Activated CD4-positive, alpha-beta T cell treated with anti-CD3 and anti-CD28 coated beads, Interleukin-2, amount 50 U/mL, for 24 hours (primary cell): ENCODE results near the gene MITF.

Source experiments
- DNase-seq, 2 donors: peaks; one replicate each; pipeline ENCODE4 v3.0.0-alpha.2; 2020; ENCODE audit warnings: low read depth in 1 of 2, low spot score in 1 of 2

The MITF gene

DNA sequence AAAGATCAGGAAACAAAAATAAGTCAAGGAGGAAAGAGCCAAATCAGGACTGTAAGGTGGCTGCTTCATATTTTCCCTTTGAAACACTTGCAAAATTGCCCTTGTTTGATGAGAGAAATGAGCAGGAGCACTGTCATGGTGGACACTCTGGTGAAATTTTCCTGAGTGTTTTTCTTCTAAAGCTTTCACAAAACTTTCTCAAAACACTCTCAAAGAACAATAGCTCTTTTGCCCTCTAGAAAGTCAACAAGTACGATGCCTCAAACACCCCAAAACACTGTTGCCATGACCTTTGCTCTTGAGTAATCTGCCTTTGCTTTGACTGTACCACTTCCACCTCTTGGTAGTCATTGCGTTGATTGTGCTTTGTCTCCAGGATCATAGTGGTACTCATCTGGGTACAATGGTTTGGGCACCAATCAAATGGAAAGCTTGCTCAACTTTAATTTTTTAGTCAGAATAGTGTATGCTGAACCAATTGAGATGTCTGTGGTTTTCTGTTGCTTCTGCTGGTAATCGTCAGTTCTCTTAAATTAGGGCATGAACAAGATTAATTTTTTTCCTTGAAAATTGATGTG lies 13.2 kb upstream of the MITF start:
- no peak for DNase-seq

DNA sequence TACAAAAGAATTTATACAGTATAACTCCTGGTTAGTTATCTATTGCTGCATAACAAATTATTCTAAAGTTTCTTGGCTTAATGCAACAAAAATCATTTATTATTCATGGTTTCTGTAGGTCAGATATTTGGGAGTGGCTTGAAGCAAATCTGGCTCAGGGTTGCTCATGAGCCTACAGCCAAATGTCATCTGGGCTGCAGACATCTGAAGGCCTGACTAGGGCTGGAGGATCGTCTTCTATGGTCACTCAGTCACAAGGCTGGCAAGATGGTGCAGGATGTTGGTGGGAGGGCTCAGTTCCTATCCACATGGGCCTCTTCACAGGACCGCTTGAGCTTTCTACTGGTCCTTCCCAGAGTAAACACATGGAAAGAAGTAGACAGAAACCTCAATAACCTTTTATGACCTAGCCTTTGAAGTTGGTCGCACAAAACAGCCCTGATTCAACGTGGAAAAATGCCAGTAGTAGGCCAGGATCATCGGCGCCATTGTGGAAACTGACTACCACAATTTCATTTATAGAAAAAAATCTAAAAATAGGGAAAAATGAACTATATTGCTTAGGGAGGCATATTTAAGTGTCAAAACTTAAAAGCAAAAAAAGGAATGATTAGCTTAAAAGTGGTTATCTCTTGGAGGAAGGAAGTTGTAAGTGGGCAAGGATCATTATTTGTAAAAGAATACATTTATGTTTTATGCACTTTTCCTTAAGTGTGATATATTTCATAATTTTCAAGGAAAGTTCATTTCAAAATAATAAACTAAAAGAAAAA lies 9.9 kb upstream of the MITF start:
- DNase-seq = no peak

DNA sequence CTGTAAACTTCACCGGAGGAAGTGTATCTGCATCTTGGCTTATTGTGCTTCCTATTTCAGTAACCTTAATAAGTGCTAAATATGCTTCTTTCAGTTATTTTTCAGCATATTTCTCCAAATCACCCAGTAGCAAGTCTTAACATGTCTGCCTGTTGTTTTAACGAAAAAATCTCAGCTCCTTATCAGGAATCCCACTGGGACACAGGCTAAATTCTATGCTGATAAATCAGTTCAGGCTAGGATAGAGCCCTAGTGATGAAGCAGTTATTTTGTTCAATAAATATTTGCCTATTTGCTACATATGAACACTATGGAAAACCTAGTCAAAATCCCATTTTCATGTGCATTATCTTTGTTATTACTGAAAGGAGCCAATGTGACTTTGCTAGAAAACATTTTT lies 8.2 kb upstream of the MITF start:
- no peak for DNase-seq

DNA sequence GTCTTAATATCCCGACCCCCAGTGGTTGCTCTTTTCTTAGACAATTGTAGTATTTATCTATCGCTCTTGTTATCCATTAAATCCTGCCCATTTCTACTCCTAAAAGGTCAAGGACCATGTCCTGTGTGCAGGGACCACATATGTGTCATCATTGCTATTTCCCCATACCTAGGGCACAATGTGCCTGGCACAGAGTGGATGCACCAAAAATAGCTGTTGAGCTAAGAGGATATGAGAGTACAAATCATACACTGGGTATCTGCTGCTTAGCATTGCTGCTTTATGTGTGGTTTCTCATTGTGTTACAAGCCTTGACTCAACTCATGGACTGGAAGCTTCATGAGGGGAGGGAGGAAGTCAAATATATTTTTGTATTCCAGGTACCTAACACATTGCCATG lies 3.4 kb upstream of the MITF start:
- no peak for DNase-seq

DNA sequence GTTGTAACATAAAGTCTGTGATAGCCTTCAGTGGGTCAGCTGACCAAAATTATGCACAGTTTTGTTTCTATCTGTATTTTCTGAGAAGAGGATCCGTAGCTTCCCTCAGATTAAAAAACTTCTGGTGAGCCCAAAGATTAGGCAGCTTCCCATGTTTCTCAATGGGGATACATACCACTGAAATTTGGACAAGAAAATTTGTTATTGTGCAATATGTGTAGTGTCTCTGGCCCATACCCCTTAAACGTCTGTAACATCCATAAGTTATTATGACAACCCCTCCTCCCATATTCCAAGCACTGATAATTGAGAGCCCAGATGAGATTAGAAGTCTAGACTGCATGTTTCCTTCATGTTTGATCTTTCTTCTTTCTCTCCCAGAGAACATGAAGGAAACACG lies 1.9 kb upstream of the MITF start:
- no peak for DNase-seq

DNA sequence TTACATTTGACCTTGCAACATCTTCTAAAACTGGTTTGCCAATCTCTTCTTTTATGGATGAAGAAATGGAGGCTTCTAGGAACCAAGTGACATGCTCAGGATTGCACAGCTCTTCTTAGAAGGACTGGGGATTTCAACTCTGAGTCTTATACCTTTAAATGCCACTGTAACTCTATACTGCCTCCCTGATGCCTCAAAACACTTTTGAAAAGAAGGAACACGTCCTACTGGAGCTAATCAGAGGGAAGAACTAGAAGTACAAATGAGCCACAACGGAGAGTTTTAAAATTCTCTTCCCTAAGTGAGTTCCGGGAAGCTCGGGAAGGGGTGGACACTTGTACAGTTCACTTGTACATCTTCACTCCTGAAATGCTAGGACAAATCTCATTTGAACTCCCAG lies 949 bp upstream of the MITF start:
- DNase-seq = no peak

DNA sequence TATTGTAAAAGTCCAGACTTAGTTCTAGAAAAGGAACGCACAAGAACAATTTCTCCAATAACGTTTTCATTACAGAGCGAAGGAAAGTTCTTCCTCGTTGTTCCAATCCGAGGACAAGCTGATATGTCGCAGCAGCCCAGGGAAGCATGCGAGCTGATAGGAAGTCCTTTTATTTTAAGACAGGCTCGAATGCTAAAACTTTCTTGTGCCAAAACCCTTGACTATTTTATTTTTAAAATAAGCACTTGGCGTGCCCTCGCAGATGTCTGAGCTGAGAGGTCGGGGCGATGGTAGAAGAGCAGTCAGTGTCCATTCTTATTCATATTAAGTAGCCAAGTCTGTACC lies 433 bp upstream of the MITF start:
- DNase-seq = no peak

DNA sequence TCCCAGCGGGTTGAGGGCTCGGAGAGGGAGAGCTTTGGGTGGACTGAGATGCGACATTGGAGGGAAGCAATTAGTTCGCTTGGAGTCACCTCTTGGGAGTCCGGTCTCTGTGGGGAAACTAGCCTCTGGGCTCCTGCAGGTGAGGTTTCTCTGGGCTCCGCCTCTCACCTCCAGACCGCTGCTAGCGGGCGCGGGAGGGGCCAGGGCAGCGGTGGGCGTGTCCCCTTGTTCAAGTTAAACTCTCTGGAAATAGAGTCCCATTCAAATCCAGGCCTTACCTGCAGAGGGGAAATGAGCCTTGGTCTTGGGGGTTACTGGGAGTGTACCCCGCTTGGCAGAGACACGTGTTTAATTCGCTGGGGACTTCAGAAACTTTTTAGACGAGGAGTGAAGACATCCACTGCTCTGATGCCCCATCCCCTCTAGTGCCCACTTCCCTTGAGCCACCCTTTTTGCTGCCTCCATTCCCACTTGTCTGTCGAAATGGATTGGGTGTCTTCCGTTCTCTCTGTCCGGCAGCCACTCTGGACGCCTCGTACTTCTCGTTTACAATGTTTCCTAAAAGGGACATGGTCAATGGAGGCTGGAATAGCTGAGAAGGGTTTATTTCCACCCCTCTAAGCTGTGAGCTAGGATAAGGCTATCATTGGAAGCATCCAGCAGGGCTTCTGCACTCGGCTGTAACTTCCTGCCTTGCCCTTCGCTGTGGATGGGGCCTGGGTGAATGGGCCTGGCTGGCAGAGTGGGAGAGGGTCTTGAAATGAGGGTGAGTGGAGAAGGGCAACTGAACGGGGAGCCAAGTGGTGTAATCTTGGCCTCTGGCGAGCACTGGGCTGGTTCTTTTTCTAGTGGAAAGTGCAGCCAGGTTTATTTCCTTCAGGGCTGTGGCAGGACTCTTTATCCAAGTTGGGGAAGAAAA lies 1.1 kb downstream of the MITF start:
- no peak for DNase-seq

DNA sequence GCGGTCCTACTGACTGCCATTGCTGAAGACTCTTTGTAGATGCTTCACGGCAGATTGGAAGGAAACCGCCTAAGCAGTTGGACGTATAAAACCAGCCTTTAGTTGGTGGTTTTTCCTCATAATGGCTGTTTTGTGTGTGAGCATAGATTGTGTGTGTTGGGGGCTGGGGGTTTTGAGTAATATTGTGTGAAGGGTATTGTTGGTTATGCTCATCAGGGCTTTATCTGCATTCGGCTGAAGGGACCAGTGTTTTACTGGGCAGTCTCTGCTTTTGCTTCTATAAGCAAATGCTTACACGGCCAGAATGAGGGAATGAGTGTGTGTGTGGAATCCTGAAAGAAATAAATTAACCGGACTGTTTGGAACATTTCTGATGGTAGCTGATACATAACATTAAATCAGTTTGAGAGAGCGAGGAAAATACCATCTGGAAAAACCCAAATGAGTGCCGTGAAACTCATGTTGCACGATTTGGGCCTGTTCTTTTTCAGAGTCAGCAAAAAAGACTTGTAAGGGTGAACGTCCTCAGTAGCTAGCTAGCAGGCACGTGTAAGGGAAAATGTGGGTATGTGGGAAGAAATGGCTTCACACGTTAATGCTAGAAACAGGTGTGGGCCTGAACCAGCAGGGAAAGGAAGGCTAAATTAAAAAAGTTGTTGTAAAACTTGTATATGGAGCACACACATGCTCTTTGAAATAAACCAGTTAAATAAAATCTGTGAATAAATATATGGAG lies 1.9 kb downstream of the MITF start:
- no peak for DNase-seq

DNA sequence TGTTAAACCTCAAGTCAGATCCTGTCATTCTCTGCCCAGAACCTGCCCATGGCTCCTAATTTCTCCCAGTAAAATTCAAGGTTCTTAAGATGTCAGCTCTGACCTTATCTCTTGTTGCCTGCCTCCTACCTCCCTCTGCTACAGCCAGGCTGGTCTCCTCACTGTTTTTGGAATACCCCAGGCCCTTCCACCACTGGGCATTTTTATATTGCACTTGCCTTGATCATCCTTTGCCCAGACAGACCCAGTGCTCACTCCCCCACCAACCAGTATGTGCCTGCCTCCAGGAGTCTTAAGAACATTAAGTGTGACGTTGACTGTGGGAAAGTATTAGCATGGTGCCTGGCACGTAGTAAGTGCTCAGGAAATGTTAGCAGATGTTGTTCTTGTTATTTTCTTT lies 3.1 kb downstream of the MITF start:
- DNase-seq = no peak

DNA sequence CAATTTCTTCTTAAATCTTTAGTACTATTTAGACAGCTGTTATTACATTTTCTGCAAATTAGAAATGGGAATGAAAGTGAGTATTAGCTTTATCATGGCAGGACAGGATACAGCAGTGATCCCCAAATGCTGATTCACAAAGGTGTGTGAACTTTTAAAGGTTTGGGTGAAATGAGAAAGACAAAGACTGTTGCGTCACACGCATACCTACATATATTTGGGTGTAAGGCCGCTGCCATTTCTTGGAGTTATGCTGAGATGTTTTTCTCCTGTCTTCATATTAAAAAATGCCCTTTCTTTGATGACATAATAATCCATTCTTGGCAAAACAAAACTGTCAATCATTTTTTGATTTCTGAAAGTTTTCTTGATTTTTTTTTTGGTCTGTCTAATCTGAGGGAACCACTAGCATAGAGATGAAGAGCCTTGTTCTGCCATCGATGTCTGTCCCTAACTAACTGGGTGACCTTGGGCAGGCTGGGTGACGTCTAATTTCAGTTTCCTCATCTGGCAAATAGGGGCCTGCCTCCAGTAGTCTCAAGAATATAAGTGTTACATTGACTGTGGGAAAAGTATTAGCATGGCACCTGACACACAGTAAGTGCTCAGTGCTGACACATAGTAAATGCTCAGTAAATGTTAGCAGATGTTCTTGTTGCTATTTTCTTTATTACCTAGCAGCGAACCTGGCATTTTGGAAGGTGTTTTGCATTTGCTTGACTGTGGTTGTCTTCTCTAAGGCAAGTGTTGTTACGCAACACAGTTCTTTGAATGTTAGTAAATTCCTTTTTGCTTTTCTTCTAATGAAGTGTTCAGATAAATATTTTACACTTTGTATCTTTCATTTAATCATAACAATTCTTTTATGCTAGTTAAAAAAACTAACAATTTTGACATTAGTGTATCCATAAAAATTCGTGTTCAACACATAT lies 5.0 kb downstream of the MITF start:
- no peak for DNase-seq

DNA sequence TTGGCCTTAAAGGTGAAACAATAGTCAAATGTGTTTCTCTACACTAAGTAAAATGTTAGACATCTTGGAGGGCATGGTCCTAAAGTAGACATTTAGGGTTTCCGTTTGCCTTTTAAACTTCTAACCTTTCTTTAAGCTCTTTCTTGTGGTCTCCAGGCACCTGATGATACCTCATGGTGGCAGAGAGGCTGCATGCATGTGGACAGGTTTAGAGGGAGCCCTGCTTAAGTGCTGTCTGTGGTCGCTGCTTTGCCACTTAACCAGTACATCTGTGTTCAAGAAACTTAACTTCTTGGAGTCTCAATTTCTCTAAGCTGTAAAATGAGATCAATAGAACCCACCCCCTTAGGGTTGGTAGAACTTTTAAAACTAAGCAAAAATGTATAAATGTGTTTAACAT lies 6.2 kb downstream of the MITF start:
- DNase-seq = no peak

DNA sequence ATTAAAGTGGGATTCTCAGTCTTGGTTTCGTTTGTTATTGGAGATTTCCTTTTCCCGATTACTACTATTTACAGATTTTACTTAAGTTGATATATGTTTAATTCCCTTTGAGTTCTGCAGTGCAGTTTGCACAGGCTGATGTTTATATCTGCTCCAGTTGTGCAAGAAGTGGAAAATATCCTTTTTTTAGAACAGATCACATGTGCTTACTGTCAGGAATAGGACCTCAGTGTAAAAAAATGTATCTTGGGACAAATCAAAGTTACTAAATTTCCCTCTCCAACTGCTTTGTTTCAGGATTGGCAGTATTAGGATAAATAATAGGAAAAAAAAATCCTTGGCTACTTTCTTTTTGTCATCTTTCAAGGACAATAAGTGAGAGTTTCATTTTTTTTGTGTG lies 6.9 kb downstream of the MITF start:
- DNase-seq = no peak

DNA sequence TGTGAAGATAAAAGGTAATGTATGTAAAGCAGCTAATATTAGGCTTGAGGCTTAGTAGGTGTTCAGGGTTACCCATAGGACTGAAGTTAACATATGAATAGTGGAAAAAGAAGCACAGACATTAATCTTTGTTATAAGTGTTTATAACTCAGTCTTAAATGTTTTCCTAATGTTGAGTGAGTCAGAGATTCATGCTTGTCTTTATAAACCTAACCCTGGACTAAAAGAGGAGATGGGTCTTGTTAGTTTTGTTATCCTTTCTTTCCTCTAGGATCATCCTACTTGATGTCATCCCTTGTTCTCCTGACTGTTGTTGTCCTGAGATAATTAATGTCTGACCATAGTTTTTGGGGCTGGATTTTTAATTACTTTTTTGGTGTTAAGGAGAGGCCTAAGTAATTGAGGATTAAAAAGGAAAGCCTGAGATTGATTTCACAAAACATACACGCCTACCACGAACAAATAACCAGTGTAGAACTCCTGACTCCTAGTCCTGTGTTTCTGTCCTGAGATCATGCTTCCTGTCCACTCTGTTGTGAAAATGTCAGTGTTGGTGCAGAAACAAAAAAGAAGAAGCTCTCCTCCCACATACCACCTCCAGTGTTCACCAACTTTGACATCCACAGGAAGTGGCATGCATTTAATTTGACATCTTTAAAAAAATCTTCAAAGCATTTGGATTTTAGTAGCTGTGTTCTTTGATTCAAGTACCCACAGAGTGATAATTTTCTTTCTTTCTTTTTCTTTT lies 8.4 kb downstream of the MITF start:
- DNase-seq = no peak

DNA sequence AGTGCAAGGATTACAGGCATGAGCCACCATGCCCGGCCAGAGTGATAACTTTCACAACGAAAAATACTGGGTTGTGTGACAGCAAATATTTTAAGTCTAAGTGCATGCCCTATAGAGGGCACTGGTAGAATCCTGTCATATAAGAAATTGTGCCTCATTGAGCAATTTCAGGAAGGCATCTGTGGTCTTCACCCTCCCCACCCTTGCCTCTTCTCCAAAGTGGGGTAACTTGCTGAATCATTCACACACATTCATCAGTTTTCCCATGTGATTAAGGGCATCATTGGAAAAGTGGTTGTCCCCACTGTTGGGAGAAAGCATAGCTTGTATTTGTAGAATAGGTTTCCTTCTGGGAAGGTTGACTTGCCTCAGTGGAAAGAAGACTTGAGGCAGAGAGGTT lies 9.2 kb downstream of the MITF start:
- no peak for DNase-seq

DNA sequence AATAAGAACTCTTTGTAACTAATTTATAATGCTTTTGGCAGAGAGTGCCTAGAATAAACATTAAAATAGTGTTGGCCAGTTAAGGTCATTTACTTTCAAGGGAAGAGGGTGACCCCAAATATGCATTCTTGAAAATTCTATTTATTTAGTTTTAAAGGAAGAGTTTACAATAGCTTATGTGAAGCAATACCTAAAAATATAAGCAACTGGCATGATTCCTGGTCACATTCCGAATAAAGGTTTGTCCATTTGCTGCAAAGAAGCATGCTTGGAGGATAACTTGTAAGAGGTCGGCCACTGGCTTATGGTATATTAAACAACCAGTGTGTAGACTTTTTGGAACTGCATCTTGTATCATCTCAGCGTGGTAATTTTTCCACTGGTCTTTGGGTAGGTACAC lies 10.2 kb downstream of the MITF start:
- no peak for DNase-seq

DNA sequence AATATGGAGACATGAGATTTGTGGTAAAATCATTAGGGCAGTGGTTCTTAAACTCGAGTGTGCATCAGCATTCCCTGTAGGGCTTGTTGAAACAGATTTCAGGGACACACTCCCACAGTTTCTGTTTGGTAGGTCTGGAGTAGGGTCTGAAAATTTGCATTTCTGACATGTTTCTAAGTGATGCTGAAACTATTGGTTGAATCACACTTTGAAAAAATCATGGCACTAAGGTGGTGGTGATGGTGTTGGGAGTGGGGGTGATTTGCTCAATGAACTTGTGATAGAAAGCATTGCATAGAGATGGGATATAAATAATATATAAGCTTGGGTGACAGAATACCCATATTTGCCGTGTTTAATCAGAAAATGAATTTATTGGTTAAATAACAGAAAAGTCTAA lies 11.3 kb downstream of the MITF start:
- DNase-seq = no peak

DNA sequence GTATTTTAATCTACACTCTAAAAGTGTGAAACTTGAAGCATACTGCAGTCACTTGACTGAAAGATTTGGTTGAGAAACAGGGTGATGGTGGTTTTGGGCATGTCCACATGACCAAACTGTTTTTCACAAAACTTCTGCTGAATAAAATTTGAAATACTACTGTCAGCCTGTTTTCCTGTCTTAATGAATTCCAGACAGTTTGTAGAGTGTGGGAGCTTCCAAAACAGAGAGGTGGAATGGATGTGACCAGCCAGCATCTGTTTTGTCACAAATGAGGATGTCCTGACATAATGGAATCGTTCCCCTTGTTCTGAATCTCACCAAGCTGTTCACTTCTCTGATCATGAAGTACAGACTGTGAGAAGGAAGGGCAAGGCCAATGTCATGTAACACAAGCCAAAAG lies 11.8 kb downstream of the MITF start:
- no peak for DNase-seq

DNA sequence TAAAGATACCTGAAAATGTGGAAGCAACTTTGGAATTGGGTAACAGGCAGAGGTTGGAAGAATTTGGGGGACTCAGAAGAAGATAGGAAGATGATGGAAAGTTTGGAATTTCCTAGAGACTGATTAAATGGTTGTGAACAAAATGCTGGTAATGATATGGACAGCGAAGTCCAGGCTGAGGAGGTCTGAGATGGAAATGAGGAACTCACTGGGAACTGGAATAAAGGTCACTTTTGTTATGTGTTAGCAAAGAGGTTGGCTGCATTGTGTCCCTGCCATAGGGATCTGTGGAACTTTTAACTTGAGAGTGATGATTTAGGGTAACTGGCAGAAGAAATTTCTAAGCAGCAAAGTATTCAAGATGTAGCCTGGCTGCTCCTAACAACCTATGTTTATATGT lies 13.0 kb downstream of the MITF start:
- DNase-seq = no peak
